CD4-positive, alpha-beta T cell treated with Interleukin-2 at 100 ng/mL for 4 hours (primary cell): ENCODE measurements around the gene DCAF16.
A peak's percentile ranks its signal among the peaks of the same experiment; 100 is the strongest.
"Not testable (repeated sequence)": the region's sequence is repeated elsewhere in the genome, so short reads cannot be mapped to it uniquely, and the experiment has no call there.

Experiments used
- DNase-seq: peaks from one replicate; pipeline ENCODE4 v3.0.0-alpha.2; 2020; ENCODE audit warnings: low spot score

Gene DCAF16

DNA sequence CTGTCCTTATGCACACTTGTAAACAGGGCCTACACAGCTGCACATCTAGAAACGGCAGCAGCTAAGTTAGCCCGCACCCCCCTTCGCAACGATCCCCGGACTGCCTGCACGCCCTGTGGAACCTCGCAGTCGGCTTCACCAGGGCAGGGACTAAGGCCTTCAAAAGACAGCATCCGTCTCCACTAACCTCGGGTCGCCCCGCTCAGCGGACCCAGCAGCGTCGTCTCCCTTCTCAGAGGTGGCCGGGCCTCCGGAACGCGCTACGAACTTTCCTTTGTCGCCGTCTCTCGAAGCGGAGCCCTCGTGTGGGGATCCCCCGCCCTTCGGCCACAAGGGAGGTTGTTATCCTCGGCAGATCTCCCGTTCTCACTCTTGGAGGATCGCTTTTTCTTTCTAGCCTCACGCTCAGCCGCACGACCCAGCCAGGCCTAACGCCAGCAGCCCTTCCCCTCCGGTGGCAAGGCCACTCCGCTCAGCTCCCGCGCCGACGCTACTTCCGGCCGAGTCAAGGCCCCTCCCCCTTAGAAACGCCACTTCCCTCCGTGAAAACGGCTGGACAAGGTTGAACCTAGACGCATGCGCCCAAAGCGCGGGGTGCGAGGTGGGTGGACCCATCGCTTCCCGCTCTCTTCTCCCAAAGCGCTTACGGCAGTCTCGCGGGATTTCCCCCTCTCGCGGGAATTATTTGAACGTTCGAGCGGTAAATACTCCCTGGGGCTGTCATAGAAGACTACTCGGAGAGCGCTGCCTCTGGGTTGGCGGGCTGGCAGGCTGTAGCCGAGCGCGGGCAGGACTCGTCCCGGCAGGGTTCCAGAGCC, at the start of gene DCAF16, which contains the start of gene NCAPG:
Gene DCAF16, minus strand, starts transcription at position 498 of the 818 bp plus-strand sequence. CDS start 6,616 bp downstream, outside the sequence.
Gene NCAPG, plus strand, starts transcription at position 720 of the 818 bp plus-strand sequence. CDS start 99 bp downstream, outside the sequence.
- DNase-seq: peak; percentile 99

DNA sequence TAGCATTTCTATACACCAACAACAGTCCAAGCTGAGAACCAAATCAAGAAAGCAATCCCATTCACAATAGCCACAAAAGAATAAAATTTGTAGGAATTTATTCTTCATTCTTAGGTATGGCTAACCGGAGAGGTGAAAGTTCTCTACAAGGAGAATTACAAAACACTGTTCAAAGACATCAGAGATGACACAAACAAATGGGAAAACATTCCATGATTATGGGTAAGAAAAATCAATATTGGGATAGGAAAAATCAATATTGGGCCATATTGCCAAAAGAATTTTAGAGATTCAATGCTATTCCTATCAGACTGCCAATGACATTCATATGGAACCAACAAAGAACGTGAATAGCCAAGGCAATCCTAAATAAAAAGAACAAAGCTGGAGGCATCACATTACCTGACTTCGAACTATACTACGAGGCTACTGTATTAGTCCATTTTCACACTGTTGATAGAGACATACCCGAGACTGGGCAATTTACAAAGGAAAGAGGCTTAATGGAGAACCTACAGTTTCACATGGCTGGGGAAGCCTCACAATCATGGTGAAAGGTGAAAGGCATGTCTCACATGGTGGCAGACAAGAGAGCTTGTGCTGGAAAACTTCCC, 49.3 kb upstream of the DCAF16 start:
- DNase-seq: no peak

DNA sequence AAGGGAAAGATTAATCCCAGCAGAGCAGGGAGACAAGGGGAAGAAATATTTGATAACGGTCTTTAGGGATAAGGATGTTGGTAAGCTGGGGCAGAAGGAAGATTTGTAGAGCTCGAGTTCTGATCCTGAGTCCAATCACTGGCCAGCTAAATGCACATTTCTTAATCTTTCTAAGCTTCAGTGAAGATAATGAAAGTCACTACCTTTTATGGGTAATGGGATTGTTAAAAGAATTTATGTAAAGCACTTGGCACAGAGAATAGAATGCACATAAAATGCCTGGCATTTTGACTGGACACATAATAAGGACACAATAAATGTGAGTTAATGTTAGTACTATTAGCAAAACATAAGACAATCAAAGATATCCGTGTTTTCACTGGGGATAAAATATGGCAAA, 43.5 kb upstream of the DCAF16 start:
- DNase-seq: no peak

DNA sequence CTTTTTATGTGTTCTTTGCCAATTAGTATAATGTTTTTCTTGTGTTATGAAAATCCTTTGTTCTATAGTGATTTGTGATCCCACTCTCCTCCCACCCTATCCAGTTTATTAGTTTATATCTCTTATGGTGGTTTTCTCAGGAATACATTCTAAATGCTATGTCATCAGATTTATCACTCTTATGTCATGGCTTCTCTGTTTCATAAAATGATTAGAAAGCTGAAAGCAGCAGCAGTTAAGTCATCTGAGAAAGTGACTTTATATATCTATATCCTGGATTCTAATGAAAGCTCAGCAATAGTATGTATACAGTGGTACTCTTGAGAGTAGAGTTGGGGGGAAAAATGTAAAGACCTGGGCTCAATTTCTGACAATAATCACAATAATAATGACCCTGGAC, 41.4 kb upstream of the DCAF16 start:
- DNase-seq: no peak

DNA sequence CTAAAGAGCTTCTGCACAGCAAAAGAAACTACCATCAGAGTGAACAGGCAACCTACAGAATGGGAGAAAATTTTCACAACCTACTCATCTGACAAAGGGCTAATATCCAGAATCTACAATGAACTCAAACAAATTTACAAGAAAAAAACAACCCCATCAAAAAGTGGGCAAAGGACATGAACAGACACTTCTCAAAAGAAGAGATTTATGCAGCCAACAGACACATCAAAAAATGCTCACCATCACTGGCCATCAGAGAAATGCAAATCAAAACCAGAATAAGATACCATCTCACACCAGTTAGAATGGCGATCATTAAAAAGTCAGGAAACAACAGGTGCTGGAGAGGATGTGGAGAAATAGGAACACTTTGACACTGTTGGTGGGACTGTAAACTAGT, 39.7 kb upstream of the DCAF16 start:
- not testable (repeated sequence) for DNase-seq

DNA sequence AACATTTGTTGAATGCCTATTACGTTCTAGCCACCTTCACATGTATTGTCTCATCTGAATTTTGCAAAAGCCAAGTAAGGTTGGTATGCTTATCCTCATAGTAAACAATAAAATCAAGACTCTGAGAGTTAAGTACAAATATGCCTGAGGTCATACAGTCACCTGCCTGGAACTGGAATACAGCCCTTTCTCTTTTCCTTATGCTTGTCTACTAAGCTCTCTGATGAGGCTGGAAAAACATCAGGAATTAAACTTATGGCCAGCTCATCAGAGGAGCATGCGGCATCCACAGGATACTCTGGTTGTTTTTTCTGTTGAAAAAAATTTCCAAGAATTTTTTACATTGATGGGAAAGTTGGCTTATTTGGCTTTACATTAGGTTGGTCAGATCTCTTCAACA, 35.7 kb upstream of the DCAF16 start:
- no peak for DNase-seq

DNA sequence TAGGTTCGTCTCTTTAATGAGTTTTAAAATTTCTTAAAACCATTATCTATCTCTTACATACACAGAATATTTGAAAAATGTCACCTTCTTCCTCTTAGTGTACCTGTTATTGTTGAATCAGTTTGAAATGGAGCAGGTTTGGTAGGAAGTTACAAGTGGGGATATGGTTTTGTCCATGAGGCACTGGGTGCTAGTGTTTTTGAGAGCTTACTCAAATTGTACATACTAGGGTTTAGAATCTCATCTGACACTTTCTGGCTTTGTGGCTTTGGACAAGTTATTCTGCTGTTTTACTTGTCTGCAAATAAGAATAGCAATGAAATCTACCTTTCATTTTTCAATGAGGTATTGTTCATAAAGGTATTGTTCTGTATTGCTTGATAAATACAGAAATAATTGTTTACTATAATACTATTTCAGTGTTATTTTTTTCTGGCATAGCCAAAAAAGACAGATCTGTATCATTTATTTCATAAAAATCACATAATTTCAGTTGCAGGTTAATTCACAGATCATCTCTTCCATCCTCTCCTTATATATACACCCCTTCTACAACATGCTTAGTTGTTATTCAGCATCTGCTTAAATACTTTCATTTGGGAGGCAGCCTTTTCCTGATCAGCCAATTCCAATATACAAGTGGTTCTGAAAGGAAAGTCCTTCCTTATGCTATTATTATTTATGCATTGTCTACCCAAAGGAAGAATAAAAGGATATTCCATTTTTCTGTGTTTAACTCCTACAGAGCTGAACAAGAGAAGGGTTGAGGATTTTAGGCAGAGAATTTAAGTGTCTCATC, 13.5 kb upstream of the DCAF16 start:
- DNase-seq: no peak

DNA sequence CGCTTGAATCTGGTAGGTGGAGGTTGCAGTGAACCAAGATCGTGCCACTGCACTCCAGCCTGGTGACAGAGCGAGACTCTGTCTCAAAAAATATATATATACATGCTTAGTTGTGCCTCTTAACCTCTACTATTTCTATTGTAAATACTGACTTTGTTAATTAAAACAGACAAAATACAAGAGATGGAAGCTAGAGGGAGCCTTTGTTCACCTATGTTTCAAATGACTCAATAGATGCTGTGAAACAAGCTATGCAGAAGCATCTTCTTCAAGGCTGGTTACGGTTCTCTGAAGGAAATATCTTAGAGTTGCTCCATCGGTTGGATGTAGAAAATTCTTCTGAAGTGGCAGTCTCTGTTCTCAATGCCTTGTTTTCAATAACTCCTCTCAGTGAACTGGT, 6.5 kb upstream of the DCAF16 start:
- DNase-seq: peak; percentile 70

DNA sequence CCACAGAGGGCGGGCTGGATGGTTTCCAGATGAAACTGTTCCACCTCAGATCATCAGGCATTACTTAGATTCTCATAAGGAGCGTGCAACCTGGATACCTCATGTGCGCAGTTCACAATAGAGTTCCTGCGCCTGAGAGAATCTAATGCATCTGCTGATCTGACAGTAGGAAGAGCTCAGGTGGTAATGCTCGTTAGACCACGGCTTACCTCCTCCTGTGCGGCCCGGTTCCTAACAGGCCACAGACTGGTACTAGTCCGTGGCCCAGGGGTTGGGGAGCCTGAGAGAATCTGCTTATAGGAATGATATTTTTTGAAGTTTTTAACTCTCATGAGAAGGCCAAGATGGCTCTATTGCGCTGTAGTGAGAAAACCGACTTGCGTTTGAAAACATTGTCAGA, 5.6 kb upstream of the DCAF16 start:
- no peak for DNase-seq

DNA sequence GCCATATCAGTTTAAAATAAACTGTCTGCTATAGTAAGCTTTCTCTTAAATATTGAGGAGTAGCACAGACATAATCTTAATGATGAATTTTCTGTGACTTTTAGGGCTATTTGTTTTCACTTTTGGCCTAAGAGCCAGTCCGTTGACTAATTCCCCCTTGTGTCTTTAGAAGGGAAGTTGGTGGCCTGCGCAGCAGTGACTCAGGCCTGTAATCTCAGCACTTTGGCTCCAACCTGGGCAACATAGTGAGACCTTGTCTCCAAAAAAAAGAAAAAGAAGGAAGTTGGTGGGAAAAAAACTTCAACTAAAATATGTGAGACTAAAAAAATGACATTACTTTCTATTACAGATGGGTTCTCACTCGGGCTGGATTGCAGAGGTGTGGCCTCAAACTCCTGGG, 3.6 kb upstream of the DCAF16 start:
- DNase-seq: no peak

DNA sequence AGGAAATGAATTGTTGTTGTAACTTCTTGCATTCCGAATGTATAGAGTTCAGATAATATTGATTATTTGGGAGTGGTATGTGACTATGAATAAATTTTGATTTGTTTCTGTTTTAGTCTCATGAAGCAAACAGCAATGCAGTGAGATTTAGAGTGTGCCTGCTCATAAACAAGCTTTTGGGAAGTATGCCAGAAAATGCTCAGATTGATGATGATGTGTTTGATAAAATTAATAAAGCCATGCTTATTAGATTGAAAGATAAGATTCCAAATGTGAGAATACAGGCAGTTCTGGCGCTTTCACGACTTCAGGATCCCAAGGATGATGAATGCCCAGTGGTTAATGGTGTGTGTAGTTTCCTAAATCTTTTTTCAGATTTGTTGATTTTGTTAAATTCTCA, 2.2 kb upstream of the DCAF16 start:
- no peak for DNase-seq

DNA sequence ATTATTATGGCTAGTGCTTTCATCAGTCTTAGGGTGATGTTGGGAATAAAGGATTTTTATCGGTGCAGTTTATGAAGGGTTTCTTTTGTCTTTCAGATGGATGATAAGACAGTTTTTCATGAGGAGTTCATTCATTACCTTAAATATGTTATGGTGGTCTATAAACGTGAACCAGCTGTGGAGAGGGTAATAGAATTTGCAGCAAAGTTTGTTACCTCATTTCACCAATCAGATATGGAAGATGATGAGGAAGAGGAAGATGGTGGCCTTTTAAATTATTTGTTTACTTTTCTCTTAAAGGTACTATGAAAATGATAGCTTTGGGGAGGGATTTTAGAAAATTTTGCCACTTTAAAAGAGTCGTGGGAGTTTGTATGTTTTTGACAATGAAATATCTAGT, 1.6 kb upstream of the DCAF16 start:
- no peak for DNase-seq

DNA sequence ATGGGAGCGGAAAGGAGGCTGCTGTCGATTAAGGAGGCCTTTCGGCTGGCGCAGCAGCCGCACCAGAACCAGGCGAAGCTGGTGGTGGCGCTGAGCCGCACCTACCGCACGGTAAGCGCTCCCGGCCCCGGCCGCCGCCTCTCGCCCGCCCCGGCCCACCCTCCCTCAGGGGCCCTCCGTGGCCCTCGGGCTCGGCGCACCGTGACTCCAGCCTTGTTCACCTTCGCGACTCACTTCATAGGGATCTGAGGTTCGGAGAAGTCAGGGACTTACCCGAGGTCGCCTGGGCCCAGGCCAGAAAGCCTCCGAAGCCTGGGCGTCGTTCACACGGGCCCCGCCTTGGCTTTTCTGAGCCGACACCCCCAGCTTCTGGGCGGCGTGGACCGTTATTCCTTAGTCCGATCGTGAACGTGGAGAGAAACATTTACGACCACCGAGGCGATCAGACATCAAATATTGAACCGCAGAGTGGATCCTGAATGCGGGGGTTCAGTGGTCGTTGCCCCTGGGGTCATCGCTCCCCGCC, 584 bp upstream of the DCAF16 start:
- DNase-seq: no peak

DNA sequence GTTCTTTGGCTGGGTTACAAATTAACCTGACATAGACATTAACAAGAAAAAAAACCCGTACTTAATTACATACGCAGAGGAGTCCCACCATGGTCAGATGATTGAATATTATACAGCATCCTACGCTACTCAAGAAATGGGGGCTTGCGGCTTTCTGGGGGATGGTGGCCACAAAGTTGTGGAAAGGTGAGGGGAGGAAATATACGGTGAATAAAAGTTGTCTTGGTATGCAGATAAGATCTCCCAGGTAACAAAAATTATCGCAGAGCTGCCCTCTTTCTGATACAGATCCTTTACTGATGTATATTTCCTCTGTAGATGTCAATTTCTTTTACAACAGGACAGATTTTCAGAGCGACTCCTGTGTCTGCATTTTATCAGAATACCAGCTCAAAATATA, 890 bp downstream of the DCAF16 start:
- no peak for DNase-seq

DNA sequence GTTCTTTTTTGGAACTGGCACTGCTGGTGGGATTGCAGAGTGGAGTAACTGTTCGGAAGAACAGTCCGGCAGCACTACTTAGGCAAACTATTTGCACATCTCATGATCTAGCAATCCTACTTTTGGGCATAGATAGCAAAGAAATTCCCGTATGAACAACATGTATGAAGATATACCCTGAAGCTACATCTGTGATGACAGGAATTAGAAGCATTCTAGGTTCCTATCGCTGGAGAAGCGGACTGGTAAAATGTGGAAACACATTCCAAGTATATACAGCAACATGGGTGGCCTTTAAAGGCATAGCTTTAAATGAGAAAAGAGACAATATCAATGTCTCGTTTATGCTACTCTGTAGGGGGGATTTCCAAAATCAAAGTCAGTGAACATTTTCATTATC, 3.1 kb downstream of the DCAF16 start:
- DNase-seq: no peak

DNA sequence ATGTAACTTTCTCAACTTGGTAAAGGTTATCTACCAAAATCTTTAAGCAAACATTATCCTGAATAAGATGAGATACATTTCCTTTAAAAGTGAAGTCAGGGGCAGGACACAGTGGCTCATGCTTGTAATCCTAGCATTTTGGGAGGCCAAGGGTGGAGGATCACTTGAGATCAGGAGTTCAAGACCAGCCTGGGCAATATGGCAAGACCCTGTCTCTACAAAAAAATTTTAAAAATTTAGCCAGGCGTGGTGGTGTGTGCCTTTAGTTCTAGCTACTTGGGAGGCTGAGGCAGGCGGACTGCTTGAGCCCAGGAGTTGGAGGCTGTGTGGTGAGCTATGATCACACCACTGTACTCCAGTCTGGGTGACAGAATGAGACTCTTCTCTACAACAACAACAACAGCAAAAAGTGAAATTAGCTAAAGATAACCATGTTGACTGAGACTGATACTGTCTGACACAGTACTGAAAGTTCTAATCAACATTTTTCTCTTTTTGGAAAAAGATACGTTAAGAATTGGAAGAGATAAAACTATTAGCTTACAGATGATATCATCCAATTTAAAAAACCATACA, 4.9 kb downstream of the DCAF16 start:
- DNase-seq: no peak

DNA sequence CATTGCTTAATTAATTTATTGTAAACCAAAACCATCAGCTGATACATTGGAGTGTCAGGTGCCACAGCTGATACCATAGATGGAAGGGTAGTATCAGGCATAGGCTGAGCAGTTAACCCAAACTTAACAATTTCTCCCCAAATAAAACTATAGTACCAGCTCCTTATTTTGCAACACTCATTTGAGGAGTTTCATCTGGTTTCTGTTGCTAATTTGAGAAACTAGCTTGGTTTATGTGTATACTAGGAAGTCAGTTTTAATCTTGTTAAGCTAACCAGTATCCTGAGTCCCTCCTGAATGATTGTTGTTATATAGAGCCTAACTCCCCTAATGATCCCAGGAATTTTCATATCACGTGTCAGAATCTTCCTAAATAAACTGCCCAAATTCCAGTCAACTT, 12.7 kb downstream of the DCAF16 start:
- DNase-seq: no peak

DNA sequence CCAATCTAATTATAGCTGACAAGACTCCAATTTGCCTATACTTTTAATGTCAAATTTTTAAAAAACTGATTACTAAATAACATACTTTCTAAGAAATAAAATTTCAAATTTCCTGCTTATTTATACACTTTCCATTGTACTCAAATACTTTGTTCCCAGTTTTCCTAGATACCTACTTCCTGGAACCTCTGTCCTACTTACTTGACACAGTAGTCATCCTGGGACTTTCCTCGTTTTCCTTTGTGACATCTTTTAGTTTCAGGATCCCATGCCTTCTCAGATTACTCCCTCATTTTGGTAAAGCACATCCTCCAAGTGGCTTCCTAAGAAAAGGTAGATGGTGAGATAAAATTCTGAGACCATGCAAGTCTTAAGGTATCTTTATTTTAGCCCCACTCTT, 15.8 kb downstream of the DCAF16 start:
- DNase-seq: no peak

DNA sequence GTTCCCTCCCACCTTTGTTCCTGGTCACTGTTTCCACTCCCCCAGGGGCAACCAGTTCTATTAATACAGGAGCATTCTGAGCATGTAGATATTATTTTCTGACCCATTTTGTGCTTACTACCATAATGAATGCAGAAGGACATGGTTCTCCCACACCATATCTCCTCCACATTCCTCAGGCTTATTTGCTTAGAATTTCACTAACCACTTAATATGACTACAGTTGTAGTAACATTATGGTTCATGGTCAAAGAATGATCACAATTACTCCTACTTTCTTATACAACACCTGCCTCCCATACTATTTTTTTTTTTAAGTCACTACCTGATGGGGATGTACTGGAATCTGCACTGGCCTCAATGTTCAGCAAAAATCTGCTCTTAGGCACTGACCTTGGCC, 21.6 kb downstream of the DCAF16 start:
- DNase-seq: no peak

DNA sequence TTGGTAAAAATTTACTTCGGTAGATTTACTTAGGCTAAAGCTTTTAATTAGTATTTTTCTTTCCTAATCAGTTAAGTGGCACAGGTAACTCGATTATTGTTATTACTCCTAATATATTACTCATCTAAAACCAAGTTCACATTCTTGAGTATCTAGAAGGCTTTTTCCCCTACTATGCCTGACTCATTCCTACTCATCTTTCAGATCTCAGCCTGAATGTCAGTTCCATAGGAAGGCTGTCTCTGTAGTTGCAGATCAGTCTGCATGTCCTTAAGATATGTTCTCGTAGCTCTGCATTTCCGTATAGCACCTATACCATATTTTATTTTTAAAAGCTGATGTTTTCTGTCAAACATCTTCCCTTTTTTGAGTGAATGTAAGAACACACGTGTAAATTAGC, 23.2 kb downstream of the DCAF16 start:
- no peak for DNase-seq

DNA sequence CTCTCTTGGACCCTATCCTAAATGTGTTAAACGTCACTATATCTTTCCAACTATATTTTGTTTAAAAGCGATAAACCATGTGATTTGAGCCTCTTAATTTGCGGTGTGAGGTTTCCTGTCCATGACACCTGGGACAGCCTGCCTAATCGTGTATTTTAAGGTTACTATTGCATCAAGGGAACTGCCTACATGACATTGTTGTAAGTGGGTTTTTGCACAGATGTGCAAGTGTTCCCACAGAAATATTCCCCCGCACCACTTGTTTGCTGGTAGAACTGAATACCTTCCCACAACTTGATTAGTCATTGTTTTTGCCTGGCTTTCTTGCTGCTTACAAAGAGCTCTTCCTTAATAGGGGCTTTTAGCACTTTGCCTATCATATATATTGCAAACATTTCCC, 24.0 kb downstream of the DCAF16 start:
- no peak for DNase-seq

DNA sequence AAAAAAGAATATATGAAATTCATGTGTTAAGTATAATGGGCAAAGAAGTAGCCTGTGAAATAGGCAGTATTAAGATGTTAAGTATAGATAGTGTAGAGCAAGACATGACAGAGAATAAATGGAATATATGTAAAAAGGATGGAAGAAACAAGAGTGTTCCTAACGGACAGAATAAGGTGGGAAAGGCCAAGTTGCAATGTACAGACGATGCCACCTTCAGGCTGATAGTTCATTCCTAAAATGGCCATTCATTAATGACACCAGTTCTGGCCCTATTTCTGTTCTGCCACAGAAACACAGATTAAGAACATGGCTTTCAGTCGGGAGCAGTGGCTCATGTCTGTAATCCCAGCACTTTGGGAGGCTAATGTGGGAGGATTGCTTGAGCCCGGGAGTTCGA, 24.7 kb downstream of the DCAF16 start:
- no peak for DNase-seq
